HG03439 (cell line): Measurements from ENCODE around the gene SPTLC2.

Experiments used
- ATAC-seq: cut with Tn5 transposase; IDR thresholded peaks from one replicate; pipeline ENCODE4 v1.9.1; 2021; ENCODE audit warnings: mild to moderate bottlenecking, moderate library complexity; ENCODE audit not compliant: unreplicated experiment

Gene SPTLC2

DNA sequence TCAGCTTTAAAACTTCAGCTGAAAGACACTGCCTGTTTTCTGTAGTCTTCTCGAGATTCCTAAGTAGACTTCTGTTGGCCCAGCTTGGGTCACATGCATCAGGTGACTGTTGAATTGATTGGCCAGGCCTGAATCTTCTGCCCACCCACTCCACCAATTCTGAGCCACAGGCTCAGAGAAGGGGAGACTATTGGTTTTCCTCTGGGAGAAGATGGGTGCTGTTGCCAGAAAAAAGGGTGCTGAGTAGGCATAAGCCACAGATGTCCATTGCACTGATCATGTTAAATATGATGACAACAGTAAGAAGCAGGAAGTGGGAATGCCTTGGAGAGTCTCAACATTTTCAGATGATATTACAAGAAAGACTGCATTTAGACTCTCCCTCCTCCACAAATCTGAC lies 6.8 kb upstream of the SPTLC2 start:
- no peak for ATAC-seq

- no peak for ATAC-seq
Measured at GRCh38 chr14:77622366-77622961, 6.0 kb upstream of the SPTLC2 start.

- no peak for ATAC-seq
Measured at GRCh38 chr14:77620222-77620870, 3.9 kb upstream of the SPTLC2 start.

GRCh38 chr14:77618381-77618970 lies 2.0 kb upstream of the SPTLC2 start:
- ATAC-seq: no peak

GRCh38 chr14:77616133-77616453 lies 344 bp downstream of the SPTLC2 start:
- ATAC-seq: no peak

- ATAC-seq: no peak
Measured at GRCh38 chr14:77615361-77616132, 890 bp downstream of the SPTLC2 start.

GRCh38 chr14:77613201-77613600 lies 3.2 kb downstream of the SPTLC2 start:
- ATAC-seq: no peak

DNA sequence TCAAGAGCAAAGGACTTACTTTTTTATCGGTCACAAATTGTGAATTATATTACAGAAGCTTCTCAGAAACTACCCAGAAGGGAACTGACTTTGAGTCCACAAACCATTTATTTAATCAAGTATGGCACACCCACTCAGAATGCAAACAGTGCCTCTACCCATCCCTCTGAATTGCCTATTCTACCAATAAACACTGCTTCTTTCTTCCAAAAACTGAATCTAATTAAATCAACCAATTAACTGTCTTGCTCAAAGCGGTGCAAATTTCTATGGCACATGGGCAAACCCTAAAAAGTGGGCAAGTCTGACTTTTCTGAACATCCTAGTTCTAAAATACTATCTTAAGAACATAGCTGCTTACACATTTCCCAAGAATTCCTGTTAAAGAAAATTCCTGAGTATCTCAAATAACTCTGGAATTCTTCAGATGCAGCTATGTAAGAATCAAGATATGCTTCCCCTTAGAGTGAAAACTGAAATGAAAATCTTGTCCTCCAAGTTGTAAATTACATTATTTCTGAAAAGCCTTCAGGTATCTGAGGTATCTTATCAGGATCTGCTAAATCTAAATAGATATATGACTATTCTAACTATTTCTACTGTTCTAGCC lies 4.3 kb downstream of the SPTLC2 start:
- no peak for ATAC-seq

GRCh38 chr14:77610553-77610952 lies 5.9 kb downstream of the SPTLC2 start:
- ATAC-seq: no peak

DNA sequence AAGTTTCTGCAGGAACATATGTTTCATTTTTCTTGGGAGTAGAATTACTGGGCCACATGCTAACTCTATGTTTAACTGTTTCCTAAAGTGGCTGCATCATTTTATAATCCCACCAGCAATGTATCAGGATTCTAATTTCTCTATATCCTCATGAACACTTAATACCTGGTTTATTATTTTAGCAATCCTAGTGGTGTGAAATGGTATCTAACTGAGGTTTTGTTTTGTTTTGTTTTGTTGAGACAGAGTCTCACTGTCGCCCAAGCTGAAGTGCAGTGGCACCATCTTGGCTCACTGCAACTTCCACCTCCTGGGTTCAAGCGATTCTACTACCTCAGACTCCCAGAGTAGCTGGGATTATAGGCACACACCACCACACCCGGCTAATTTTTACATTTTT lies 6.5 kb downstream of the SPTLC2 start:
- ATAC-seq: no peak

- no peak for ATAC-seq
Measured at GRCh38 chr14:77607741-77608302, 8.6 kb downstream of the SPTLC2 start.

- ATAC-seq: no peak
Measured at GRCh38 chr14:77605392-77605972, 11.0 kb downstream of the SPTLC2 start.

- ATAC-seq: no peak
Measured at GRCh38 chr14:77603654-77604255, 12.7 kb downstream of the SPTLC2 start.

DNA sequence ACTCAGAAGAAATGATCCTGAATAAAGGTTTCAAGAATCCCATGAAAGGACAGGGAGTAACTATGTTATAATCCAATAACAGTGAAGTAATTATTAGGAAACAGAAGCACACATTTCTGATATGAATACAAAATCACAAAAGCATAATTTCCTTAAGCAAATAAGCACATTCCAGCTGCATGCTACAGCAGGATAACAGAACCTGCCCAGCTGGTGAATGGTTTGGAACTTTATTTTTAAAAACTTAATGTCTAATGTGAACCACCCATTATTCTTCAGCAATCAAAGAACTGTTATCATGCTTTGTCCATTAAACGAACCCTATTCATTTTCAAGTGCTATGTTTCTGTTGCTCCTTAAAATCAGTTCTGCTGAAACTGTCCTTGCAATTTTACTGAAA lies 13.4 kb downstream of the SPTLC2 start:
- no peak for ATAC-seq

GRCh38 chr14:77601846-77602619 lies 14.4 kb downstream of the SPTLC2 start:
- no peak for ATAC-seq

- no peak for ATAC-seq
Measured at GRCh38 chr14:77599889-77600288, 16.5 kb downstream of the SPTLC2 start.

DNA sequence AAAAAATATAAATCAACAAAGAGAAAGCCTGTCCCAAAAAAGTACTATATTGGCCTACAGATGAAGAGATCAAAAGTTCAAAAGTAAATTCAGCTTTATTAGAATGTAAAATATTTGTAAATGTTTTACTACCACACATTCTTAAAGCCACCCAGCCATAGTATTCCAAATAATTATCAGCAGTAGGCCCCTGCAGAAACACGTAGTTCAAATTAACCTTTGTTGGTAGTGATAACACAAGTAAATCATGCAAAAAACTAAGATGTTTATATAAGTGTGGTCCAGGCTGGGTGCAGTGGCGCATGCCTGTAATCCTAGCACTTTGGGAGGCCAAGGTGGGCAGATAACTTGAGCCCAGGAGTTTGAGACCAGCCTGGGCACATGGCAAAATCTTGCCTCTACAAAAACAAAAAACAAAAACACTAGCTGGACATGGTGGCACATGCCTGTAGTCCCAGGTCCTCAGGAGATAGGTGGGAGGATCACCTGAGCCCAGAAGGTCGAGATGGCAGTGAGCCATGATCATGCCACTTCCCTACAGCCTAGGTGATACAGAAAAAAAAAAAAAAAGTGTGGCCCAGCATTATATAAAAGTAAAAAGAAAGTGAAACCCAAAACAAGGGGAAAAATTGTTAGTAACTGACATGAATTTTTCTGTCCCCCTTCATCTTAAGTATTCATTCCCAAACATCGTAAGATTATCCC lies 17.9 kb downstream of the SPTLC2 start:
- ATAC-seq: no peak

- ATAC-seq: no peak
Measured at GRCh38 chr14:77593501-77593961, 22.9 kb downstream of the SPTLC2 start.
